Lower lobe of right lung (tissue), 2 donors: ENCODE data around the gene LAPTM5. TPM values are rescaled to one million over a fixed set of nuclear protein-coding genes. Genes with fewer than 3 reads are reported as not detected.

ENCODE experiments used
- ATAC-seq, 2 donors: fragments of 200-7000 bp; cut with Tn5 transposase; one replicate each; pipeline ENCODE4 v1.9.1; 2020 to 2022; ENCODE audit warnings: mild to moderate bottlenecking in 2 of 2, moderate library complexity in 2 of 2
- DNase-seq: peaks from one replicate; pipeline ENCODE4 v3.0.0-alpha.2; 2020
- H3K27ac ChIP-seq: fragments of 200-600 bp; one replicate; pipeline ENCODE4 v1.8.0; 2022
- H3K27me3 ChIP-seq: fragments of 200-600 bp; one replicate; pipeline ENCODE4 v1.8.0; 2022; ENCODE audit warnings: low read depth
- H3K36me3 ChIP-seq: fragments of 200-600 bp; one replicate; pipeline ENCODE4 v1.8.0; 2022; ENCODE audit warnings: mild to moderate bottlenecking
- H3K4me1 ChIP-seq: fragments of 200-600 bp; one replicate; pipeline ENCODE4 v1.8.0; 2022
- H3K4me3 ChIP-seq: fragments of 200-600 bp; one replicate; pipeline ENCODE4 v1.8.0; 2022; ENCODE audit warnings: mild to moderate bottlenecking
- H3K9me3 ChIP-seq: fragments of 200-600 bp; one replicate; pipeline ENCODE4 v1.8.0; 2022
- intact Hi-C: fragments of 100-400 bp; cut with DNase I; formaldehyde crosslinking; loops from one replicate; pipeline ENCODE4 v1.11.0; 2022
- total RNA-seq: library from RNA; stranded (reverse); fragmentation: NEBNext Ultra II Directional; extraction: Animal tissue kit (Norgen Biotek cat#: 25700); gene quantifications from one replicate; pipeline ENCODE4 v1.2.1, GENCODE V29; 2021
- TF ChIP-seq, protein P1 (sequence below): fragments of 200-600 bp; IDR thresholded peaks from one replicate; pipeline ENCODE4 v1.8.0; 2022; ENCODE audit warnings: antibody characterized with exemption, mild to moderate bottlenecking
- donor health status: DM: no; HTN: yes; CAD: no; lungs with severe emphysema.

LAPTM5 gene
- total RNA-seq, 1 donor from 2014 or later, result 544 TPM

DNA sequence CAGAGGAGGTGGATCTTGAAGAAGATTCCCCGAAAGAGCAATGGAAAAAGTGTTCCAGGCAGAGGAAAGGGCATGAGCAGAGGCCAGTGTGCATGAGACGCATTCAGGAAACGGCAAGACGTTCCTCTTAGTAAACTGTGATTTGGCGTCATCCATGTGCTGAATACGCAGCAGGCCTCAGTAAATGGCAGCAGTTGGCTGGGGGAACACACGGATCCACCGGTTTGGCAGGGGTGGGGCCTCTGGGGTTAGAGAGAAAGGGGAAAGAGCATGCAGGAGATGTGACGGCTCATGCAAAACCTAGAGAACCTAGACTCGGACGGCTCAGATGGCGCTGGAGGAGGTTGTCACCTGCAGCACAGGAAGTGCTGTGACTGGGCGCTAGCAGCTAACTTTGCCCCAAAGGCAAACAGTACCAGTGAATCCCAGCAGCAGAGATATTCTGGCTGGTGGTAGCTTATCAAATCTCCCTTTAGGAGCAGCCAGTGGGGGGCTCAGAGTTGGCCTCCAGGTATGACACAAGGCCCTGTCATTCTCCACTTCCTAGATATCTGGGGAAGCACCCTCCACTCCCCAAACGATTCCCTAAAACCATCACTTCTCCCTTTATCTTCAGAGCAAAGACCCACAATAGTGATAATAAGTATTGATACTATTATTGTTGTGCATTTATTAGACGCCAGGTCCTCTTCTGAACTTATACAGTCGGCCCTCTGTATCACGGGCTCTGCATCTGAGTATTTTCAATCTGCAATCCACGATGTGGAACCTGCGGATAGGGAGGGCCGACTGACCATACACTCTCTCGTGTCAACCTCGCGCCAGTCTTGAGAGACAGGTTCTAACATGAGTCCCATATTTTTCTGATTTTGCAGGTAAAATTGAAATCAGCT, 7.6 kb downstream of the LAPTM5 start:
- intact Hi-C loops, result no loop called here
- Histone ChIP-seq H3K36me3 (no peaks in the 10 kb centered on the region), H3K9me3 (no peaks in the 10 kb centered on the region), H3K27me3 (no peaks in the 10 kb centered on the region), H3K4me3 (no peak overlapping the region), H3K4me1 (peaks cover 85% of the 10 kb centered on the region), H3K27ac (peak overlapping the region; percentile 27)
- no peak for DNase-seq
- TF ChIP-seq, protein P1, sequence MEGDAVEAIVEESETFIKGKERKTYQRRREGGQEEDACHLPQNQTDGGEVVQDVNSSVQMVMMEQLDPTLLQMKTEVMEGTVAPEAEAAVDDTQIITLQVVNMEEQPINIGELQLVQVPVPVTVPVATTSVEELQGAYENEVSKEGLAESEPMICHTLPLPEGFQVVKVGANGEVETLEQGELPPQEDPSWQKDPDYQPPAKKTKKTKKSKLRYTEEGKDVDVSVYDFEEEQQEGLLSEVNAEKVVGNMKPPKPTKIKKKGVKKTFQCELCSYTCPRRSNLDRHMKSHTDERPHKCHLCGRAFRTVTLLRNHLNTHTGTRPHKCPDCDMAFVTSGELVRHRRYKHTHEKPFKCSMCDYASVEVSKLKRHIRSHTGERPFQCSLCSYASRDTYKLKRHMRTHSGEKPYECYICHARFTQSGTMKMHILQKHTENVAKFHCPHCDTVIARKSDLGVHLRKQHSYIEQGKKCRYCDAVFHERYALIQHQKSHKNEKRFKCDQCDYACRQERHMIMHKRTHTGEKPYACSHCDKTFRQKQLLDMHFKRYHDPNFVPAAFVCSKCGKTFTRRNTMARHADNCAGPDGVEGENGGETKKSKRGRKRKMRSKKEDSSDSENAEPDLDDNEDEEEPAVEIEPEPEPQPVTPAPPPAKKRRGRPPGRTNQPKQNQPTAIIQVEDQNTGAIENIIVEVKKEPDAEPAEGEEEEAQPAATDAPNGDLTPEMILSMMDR, result no peak
- ATAC-seq, result peak in 1 of 2 donors; percentile 16

- Histone ChIP-seq H3K27me3 (no peaks in the 10 kb centered on the region), H3K9me3 (no peaks in the 10 kb centered on the region), H3K4me3 (no peak overlapping the region), H3K4me1 (peaks cover 94% of the 10 kb centered on the region), H3K36me3 (no peaks in the 10 kb centered on the region), H3K27ac (peak overlapping the region; percentile 27)
- intact Hi-C loops, result no loop called here
- ATAC-seq, result peak in 1 of 2 donors; percentile 1
- TF ChIP-seq, protein P1, result no peak
- peak; percentile 45 for DNase-seq
These were observed 8.7 kb downstream of the LAPTM5 start for GRCh38 chr1:30748699-30749401.

DNA sequence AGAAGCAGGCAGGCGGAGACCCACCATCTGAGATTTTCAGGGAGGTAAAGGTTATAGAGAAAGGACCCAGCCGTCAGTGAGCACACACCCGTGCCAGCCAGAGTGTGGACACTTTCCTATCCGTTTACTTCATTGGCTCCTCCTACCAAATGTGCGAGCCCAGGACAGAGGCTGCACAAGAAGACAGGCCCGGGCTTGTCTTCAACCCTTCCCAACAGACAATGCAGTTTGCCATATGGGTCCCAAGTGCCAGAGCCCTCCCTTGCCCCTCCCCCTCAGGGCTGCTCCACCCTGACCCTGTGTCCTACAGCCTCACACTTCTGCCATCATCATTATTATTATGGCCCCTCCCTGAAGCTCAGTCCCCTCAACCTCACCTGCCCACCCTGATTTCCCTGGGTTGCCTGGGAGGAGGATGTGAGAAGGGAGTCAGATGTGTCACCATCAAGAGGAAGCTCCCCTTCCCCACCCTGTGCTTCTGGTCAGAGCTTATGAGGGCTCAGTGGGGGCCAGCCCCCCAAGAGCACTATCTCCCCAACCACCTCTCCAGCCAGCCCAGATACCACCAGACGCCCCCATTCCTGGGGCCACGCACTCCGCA, 9.4 kb downstream of the LAPTM5 start:
- ATAC-seq (no peak), DNase-seq (peak; percentile 54)
- H3K27me3 ChIP-seq, result no peaks in the 10 kb centered on the region
- H3K27ac ChIP-seq, result no peak overlapping the region
- intact Hi-C loops, result no loop called here
- H3K4me3 ChIP-seq, result no peak overlapping the region
- no peaks in the 10 kb centered on the region for H3K9me3 ChIP-seq
- H3K4me1 ChIP-seq, result peaks cover 96% of the 10 kb centered on the region
- TF ChIP-seq, protein P1, result no peak
- no peaks in the 10 kb centered on the region for H3K36me3 ChIP-seq

- peaks cover 2% of the 10 kb centered on the region for H3K36me3 ChIP-seq
- peak overlapping the region; percentile 31 for H3K27ac ChIP-seq
- peak overlapping the region; percentile 3 for H3K4me3 ChIP-seq
- DNase-seq (peak; percentile 41), ATAC-seq (no peak)
- peaks cover 94% of the 10 kb centered on the region for H3K4me1 ChIP-seq
- intact Hi-C loops, result no loop called here
- TF ChIP-seq, protein P1, result no peak
- H3K27me3 ChIP-seq, result no peaks in the 10 kb centered on the region
- H3K9me3 ChIP-seq, result no peaks in the 10 kb centered on the region
These were observed 10.3 kb downstream of the LAPTM5 start for GRCh38 chr1:30747033-30748008.
